HG02571 (cell line): ENCODE data around the gene GALE.
"Not testable (repeated sequence)": the region's sequence is repeated elsewhere in the genome, so short reads cannot be mapped to it uniquely, and the experiment has no call there.

ENCODE experiments used
- ATAC-seq: cut with Tn5 transposase; IDR thresholded peaks from one replicate; pipeline ENCODE4 v1.9.1; 2021; ENCODE audit warnings: mild to moderate bottlenecking, moderate library complexity; ENCODE audit not compliant: unreplicated experiment

GALE gene

GRCh38 chr1:23793018-23793781 lies 7.4 kb downstream of the GALE start:
- no peak for ATAC-seq

- no peak for ATAC-seq
Observed at GRCh38 chr1:23792151-23792945, 8.2 kb downstream of the GALE start.

GRCh38 chr1:23791516-23792047 lies 9.0 kb downstream of the GALE start:
- ATAC-seq = no peak

GRCh38 chr1:23790696-23791515 lies 9.6 kb downstream of the GALE start, which contains the start of gene LYPLA2:
Gene LYPLA2 (plus strand): TSS chr1:23791145. CDS start chr1:23792683, 1,538 bp downstream.
- ATAC-seq = peak; percentile 80

- no peak for ATAC-seq
Observed at GRCh38 chr1:23788695-23789094, 11.9 kb downstream of the GALE start.

- no peak for ATAC-seq
Observed at GRCh38 chr1:23787701-23788100, 12.9 kb downstream of the GALE start.

- no peak for ATAC-seq
Observed at GRCh38 chr1:23784846-23785245, 15.7 kb downstream of the GALE start.

GRCh38 chr1:23783141-23783540 lies 17.4 kb downstream of the GALE start:
- ATAC-seq = not testable (repeated sequence)

GRCh38 chr1:23779826-23780371 lies 20.7 kb downstream of the GALE start:
- no peak for ATAC-seq

GRCh38 chr1:23777979-23778814 lies 22.4 kb downstream of the GALE start, which contains the start of gene PITHD1:
Gene PITHD1 (plus strand): TSS chr1:23778418. CDS start chr1:23778516, 98 bp downstream.
- peak; percentile 62 for ATAC-seq

- ATAC-seq = no peak
Observed at GRCh38 chr1:23776217-23776616, 24.3 kb downstream of the GALE start.

GRCh38 chr1:23774174-23774880 lies 26.2 kb downstream of the GALE start:
- ATAC-seq = no peak

- no peak for ATAC-seq
Observed at GRCh38 chr1:23772854-23773242, 27.7 kb downstream of the GALE start.

- no peak for ATAC-seq
Observed at GRCh38 chr1:23772049-23772853, 28.3 kb downstream of the GALE start.

- no peak for ATAC-seq
Observed at GRCh38 chr1:23768733-23769132, 31.8 kb downstream of the GALE start.

- no peak for ATAC-seq
Observed at GRCh38 chr1:23763041-23763577, 37.4 kb downstream of the GALE start.

GRCh38 chr1:23759277-23759676 lies 41.3 kb downstream of the GALE start:
- ATAC-seq = no peak

GRCh38 chr1:23757812-23758211 lies 42.7 kb downstream of the GALE start:
- no peak for ATAC-seq
